HCT116 (cell line): ENCODE measurements around the gene SRP9.

Source experiments
- CTCF ChIP-seq, 3 experiments: fragments of 200-600 bp in 1 of 3; sonication (generic) in 1 of 3; IDR thresholded peaks in 2 of 3; conservative IDR thresholded peaks in 1 of 3; 2 replicates each; pipeline ENCODE4 v1.5.1; 2012 to 2017; ENCODE audit warnings: low read depth in 2 of 3, low read length in 2 of 3, antibody characterized with exemption in 1 of 3, borderline replicate concordance in 1 of 3, control low read depth in 1 of 3, mild to moderate bottlenecking in 1 of 3, mixed read lengths in 1 of 3, mixed run types in 1 of 3, moderate library complexity in 1 of 3; ENCODE audit not compliant: insufficient read depth in 1 of 3
- REST ChIP-seq: IDR thresholded peaks from 2 replicates; pipeline ENCODE4 v1.6.1; 2012; ENCODE audit warnings: low read depth

GRCh38 chr1:225823811-225824261, 46.2 kb downstream of the SRP9 start:
- TF ChIP-seq REST, result no peak
- no peak for TF ChIP-seq CTCF (IDR thresholded peaks at IDR 0.05 in 2 of 3, conservative IDR thresholded peaks at IDR 0.05 in 1 of 3; ENCODE audit: borderline replicate concordance in 1 of 3, insufficient read depth in 1 of 3, low read depth in 2 of 3, low read length in 2 of 3)
